Panc1 (cell line): ENCODE measurements around the gene FKBP1B. TPM values are rescaled to one million over a fixed set of nuclear protein-coding genes. Genes with fewer than 3 reads are reported as not detected.

ENCODE experiments used
- ATAC-seq: fragments of 200-7000 bp; cut with Tn5 transposase; 2 replicates; pipeline ENCODE4 v1.9.1; 2020; ENCODE audit warnings: mild to moderate bottlenecking, moderate library complexity
- BruUV-seq: library from RNA; stranded (reverse); fragments of 400-500 nt; replicated peaks from 2 replicates; lab custom pipeline; 2021; lab: Mats Ljungman, UMichigan
- CTCF ChIA-PET: fragments of 300-600 bp; sonication (Branson Sonifier 250); formaldehyde crosslinking; loops from one replicate; lab custom pipeline; 2022; ENCODE audit warnings: antibody characterized with exemption; lab: Charles Lee
- POLR2A ChIA-PET: fragments of 300-600 bp; sonication (Branson Sonifier 250); formaldehyde crosslinking; loops from one replicate; lab custom pipeline; 2022; ENCODE audit warnings: antibody characterized with exemption; lab: Charles Lee
- DNase-seq: peaks from one replicate; pipeline ENCODE4 v3.0.0-alpha.2; 2010; ENCODE audit warnings: low read depth, low spot score
- H3K27ac ChIP-seq: 2 replicates; pipeline ENCODE4 v1.5.1; 2011; ENCODE audit warnings: mild to moderate bottlenecking, low read length, inconsistent platforms
- H3K27me3 ChIP-seq: fragments of 200-500 bp; sonication (Bioruptor generic); 2 replicates; pipeline ENCODE4 v1.6.0; 2014; ENCODE audit warnings: low read length, inconsistent platforms; ENCODE audit not compliant: control insufficient read depth, insufficient read depth
- H3K36me3 ChIP-seq: fragments of 200-500 bp; sonication (Bioruptor generic); 2 replicates; pipeline ENCODE4 v1.5.1; 2014; ENCODE audit warnings: inconsistent platforms, mild to moderate bottlenecking, low read length, moderate library complexity; ENCODE audit not compliant: control insufficient read depth, insufficient read depth
- H3K4me1 ChIP-seq: 2 replicates; pipeline ENCODE4 v1.5.1; 2011; ENCODE audit warnings: inconsistent platforms, mild to moderate bottlenecking, low read length, moderate library complexity; ENCODE audit not compliant: control insufficient read depth, insufficient read depth
- H3K4me3 ChIP-seq, 2 experiments: 2 replicates each; pipeline ENCODE4 v1.5.1; 2011 to 2012; ENCODE audit warnings: low read depth in 2 of 2, low read length in 2 of 2, mild to moderate bottlenecking in 2 of 2, inconsistent platforms in 1 of 2, moderate library complexity in 1 of 2
- H3K9me3 ChIP-seq: fragments of 200-500 bp; sonication (Bioruptor generic); 2 replicates; pipeline ENCODE4 v1.5.1; 2014; ENCODE audit warnings: low read depth, mild to moderate bottlenecking, inconsistent platforms, low read length, moderate library complexity; ENCODE audit not compliant: control insufficient read depth, insufficient read depth
- CTCF ChIP-seq: fragments of 450-650 bp; IDR thresholded peaks from 2 replicates; pipeline ENCODE4 v1.5.1; 2017; ENCODE audit warnings: mild to moderate bottlenecking
- POLR2AphosphoS5 ChIP-seq: IDR thresholded peaks from 2 replicates; pipeline ENCODE4 v1.6.1; 2012; ENCODE audit warnings: mild to moderate bottlenecking, low read depth, low read length, moderate library complexity
- REST ChIP-seq, 2 experiments: IDR thresholded peaks; 2 replicates each; pipeline ENCODE4 v1.6.1; 2011 to 2012; ENCODE audit warnings: low read depth in 2 of 2, control low read depth in 1 of 2, low read length in 1 of 2, mild to moderate bottlenecking in 1 of 2, moderate library complexity in 1 of 2; ENCODE audit not compliant: insufficient read depth in 1 of 2
- SIN3A ChIP-seq: IDR thresholded peaks from 2 replicates; pipeline ENCODE4 v1.6.1; 2012; ENCODE audit warnings: low read depth, mild to moderate bottlenecking, low read length, moderate library complexity, borderline replicate concordance; ENCODE audit not compliant: insufficient read depth
- TCF7L2 ChIP-seq: IDR thresholded peaks from 2 replicates; pipeline ENCODE4 v1.6.1; 2011; ENCODE audit warnings: mild to moderate bottlenecking, low read depth, low read length, inconsistent platforms
- in situ Hi-C: cut with HindIII; loops from 2 replicates; pipeline ENCODE4 v1.10.0; 2016; ENCODE audit warnings: low sequenced_read_pairs, low pct_unique_long_range_greater_than_20kb
- intact Hi-C: fragments of 100-400 bp; cut with micrococcal nuclease; formaldehyde crosslinking; loops from one replicate; pipeline ENCODE4 v1.10.0; 2022; ENCODE audit not compliant: unreplicated experiment
- total RNA-seq: library from RNA; stranded (reverse); gene quantifications from one replicate; pipeline ENCODE4 v1.2.1, GENCODE V29; 2021; ENCODE audit not compliant: unreplicated experiment

The FKBP1B gene
- total RNA-seq, 1 experiment from 2014 or later: 19.9 TPM

- no peak for TF ChIP-seq CTCF
- no peak for TF ChIP-seq POLR2AphosphoS5
- TF ChIP-seq TCF7L2: no peak
- TF ChIP-seq SIN3A: no peak
- TF ChIP-seq REST (IDR thresholded peaks at IDR 0.05; ENCODE audit: insufficient read depth in 1 of 2, low read depth in 2 of 2, low read length in 1 of 2): no peak
- ATAC-seq (no peak), DNase-seq (no peak)
- H3K27ac ChIP-seq: no peak overlapping the region
- BruUV-seq: no TSS peak
- no peaks in the 10 kb centered on the region for H3K36me3 ChIP-seq
- H3K4me3 ChIP-seq: no peak overlapping the region
- in situ Hi-C loops: no loop called here
- no peaks in the 10 kb centered on the region for H3K9me3 ChIP-seq
- ChIA-PET POLR2A (no interaction called here), CTCF (no interaction called here)
- intact Hi-C loops: no loop called here
- no peaks in the 10 kb centered on the region for H3K27me3 ChIP-seq
- H3K4me1 ChIP-seq: no peaks in the 10 kb centered on the region
Observed at GRCh38 chr2:24058564-24059271, 9.2 kb downstream of the FKBP1B start.

- H3K36me3 ChIP-seq: peaks cover 16% of the 10 kb centered on the region; the same call in 1 of the 2 replicates
- CTCF ChIA-PET: no interaction called here
- H3K4me1 ChIP-seq: no peaks in the 10 kb centered on the region
- in situ Hi-C loops (no loop called here), intact Hi-C loops (loop anchor here (10.0 kb wide), 1 partner anchor 241 kb away; no protein-coding TSS in a partner anchor)
- TF ChIP-seq SIN3A: no peak
- TF ChIP-seq REST (IDR thresholded peaks at IDR 0.05; ENCODE audit: insufficient read depth in 1 of 2, low read depth in 2 of 2, low read length in 1 of 2): no peak
- no peak for TF ChIP-seq CTCF
- TF ChIP-seq TCF7L2: no peak
- no peak for TF ChIP-seq POLR2AphosphoS5
- H3K27ac ChIP-seq: no peak overlapping the region
- ATAC-seq: no peak
- H3K27me3 ChIP-seq: no peaks in the 10 kb centered on the region
- no TSS peak for BruUV-seq
- H3K4me3 ChIP-seq: no peak overlapping the region
- DNase-seq: no peak
- POLR2A ChIA-PET: interaction anchor here (0.6 kb wide), 1 partner anchor 57 kb away, joined by 4 read pairs; no protein-coding TSS in a partner anchor
- H3K9me3 ChIP-seq: no peaks in the 10 kb centered on the region
Observed at GRCh38 chr2:24065341-24065740, 15.8 kb downstream of the FKBP1B start.
